Smooth muscle cell (in vitro differentiated cells): Measurements from ENCODE around the gene LPA. TPM values are rescaled to one million over a fixed set of nuclear protein-coding genes. Genes with fewer than 3 reads are reported as not detected.

Experiments used
- DNase-seq: peaks from one replicate; lab custom pipeline; 2025; ENCODE audit not compliant: unreplicated experiment; lab: John Stamatoyannopoulos, UW
- H2AFZ ChIP-seq: fragments of 200-600 bp; sonication (generic); 2 replicates; pipeline ENCODE4 v1.6.0; 2016; ENCODE audit warnings: antibody characterized with exemption, low read depth, mild to moderate bottlenecking
- H3F3A ChIP-seq: fragments of 200-600 bp; sonication (generic); 2 replicates; pipeline ENCODE4 v1.6.0; 2017; ENCODE audit warnings: antibody characterized with exemption, low read depth
- H3K27ac ChIP-seq: fragments of 200-600 bp; sonication (generic); 2 replicates; pipeline ENCODE4 v1.5.1; 2016; ENCODE audit warnings: low read depth, mild to moderate bottlenecking
- H3K27me3 ChIP-seq: fragments of 200-600 bp; sonication (generic); 2 replicates; pipeline ENCODE4 v1.6.1; 2016; ENCODE audit warnings: low read depth, mild to moderate bottlenecking
- H3K36me3 ChIP-seq: fragments of 200-600 bp; sonication (generic); 2 replicates; pipeline ENCODE4 v1.5.1; 2016; ENCODE audit warnings: low read depth
- H3K4me1 ChIP-seq: fragments of 200-600 bp; sonication (generic); 2 replicates; pipeline ENCODE4 v1.5.1; 2016; ENCODE audit warnings: low read depth
- H3K4me2 ChIP-seq: fragments of 200-600 bp; sonication (generic); 2 replicates; pipeline ENCODE4 v1.6.0; 2016; ENCODE audit warnings: mild to moderate bottlenecking
- H3K4me3 ChIP-seq: fragments of 200-600 bp; sonication (generic); 2 replicates; pipeline ENCODE4 v1.5.1; 2016; ENCODE audit warnings: mild to moderate bottlenecking
- H3K79me2 ChIP-seq: fragments of 200-600 bp; sonication (generic); 2 replicates; pipeline ENCODE4 v1.6.0; 2016; ENCODE audit warnings: low read depth, mild to moderate bottlenecking
- H3K9ac ChIP-seq: fragments of 200-600 bp; sonication (generic); 2 replicates; pipeline ENCODE4 v1.6.0; 2016; ENCODE audit warnings: low read depth
- H3K9me3 ChIP-seq: fragments of 200-600 bp; sonication (generic); replicated peaks from 2 replicates; pipeline ENCODE4 v1.5.1; 2016; ENCODE audit warnings: low read depth
- H4K20me1 ChIP-seq: fragments of 200-600 bp; sonication (generic); 2 replicates; pipeline ENCODE4 v1.6.0; 2016; ENCODE audit warnings: low read depth
- CTCF ChIP-seq: fragments of 200-600 bp; sonication (generic); IDR thresholded peaks from 2 replicates; pipeline ENCODE4 v1.5.1; 2017; ENCODE audit warnings: borderline replicate concordance, mild to moderate bottlenecking, antibody characterized with exemption; ENCODE audit not compliant: insufficient read depth, poor library complexity, severe bottlenecking
- WGBS: methylation state at CpG from one replicate; pipeline ENCODE4 v1.1.7; 2016; ENCODE audit warnings: low lambda C conversion rate; 5-methylcytosine and 5-hydroxymethylcytosine counted together
- polyA plus RNA-seq: library from polyadenylated mRNA; unstranded; fragments of >200 nt; fragmentation: Nextera tagmentation; extraction: Ambion mirVana; gene quantifications from 2 replicates; pipeline ENCODE4 v1.2.1, GENCODE V29; 2016
- total RNA-seq: library from RNA; depleted of rRNA; stranded (reverse); fragments of >200 nt; gene quantifications from 2 replicates; pipeline ENCODE4 v1.2.3, GENCODE V29; 2014

The LPA gene
- total and polyA plus RNA-seq, 2 experiments from 2014 or later = not detected

GRCh38 chr6:160662842-160663241 lies 1.2 kb downstream of the LPA start:
- WGBS = 70% methylated on average over 2 of the region's 2 CpGs
- H3K79me2 ChIP-seq = no peaks in the 10 kb centered on the region
- H4K20me1 ChIP-seq = no peaks in the 10 kb centered on the region
- no peak overlapping the region for H3K9ac ChIP-seq
- no peak for DNase-seq
- H3K27ac ChIP-seq = no peak overlapping the region
- no peaks in the 10 kb centered on the region for H3K4me1 ChIP-seq
- no peaks in the 10 kb centered on the region for H3K36me3 ChIP-seq
- no peak overlapping the region for H3K4me2 ChIP-seq
- TF ChIP-seq CTCF = no peak
- H3K4me3 ChIP-seq = no peak overlapping the region
- H3F3A ChIP-seq = no peaks in the 10 kb centered on the region
- no peaks in the 10 kb centered on the region for H3K9me3 ChIP-seq
- H3K27me3 ChIP-seq = no peaks in the 10 kb centered on the region
- no peak overlapping the region for H2AFZ ChIP-seq

- Histone ChIP-seq H3K79me2 (no peaks in the 10 kb centered on the region), H3K9me3 (no peaks in the 10 kb centered on the region), H4K20me1 (no peaks in the 10 kb centered on the region), H3F3A (no peaks in the 10 kb centered on the region), H3K27me3 (no peaks in the 10 kb centered on the region), H3K9ac (no peak overlapping the region), H2AFZ (no peak overlapping the region), H3K36me3 (no peaks in the 10 kb centered on the region), H3K4me1 (no peaks in the 10 kb centered on the region), H3K27ac (no peak overlapping the region), H3K4me3 (no peak overlapping the region), H3K4me2 (no peak overlapping the region)
- TF ChIP-seq CTCF = no peak
- 56% methylated on average over 3 of the region's 3 CpGs for WGBS
- no peak for DNase-seq
Measured at GRCh38 chr6:160662429-160662828, 1.6 kb downstream of the LPA start.

- no peaks in the 10 kb centered on the region for H3F3A ChIP-seq
- DNase-seq = no peak
- no peaks in the 10 kb centered on the region for H3K9me3 ChIP-seq
- H3K27me3 ChIP-seq = no peaks in the 10 kb centered on the region
- H3K4me2 ChIP-seq = no peak overlapping the region
- TF ChIP-seq CTCF = no peak
- H3K4me1 ChIP-seq = no peaks in the 10 kb centered on the region
- WGBS = 79% methylated on average over 3 of the region's 3 CpGs
- H3K9ac ChIP-seq = no peak overlapping the region
- no peaks in the 10 kb centered on the region for H3K36me3 ChIP-seq
- no peak overlapping the region for H3K27ac ChIP-seq
- H3K4me3 ChIP-seq = no peak overlapping the region
- no peaks in the 10 kb centered on the region for H3K79me2 ChIP-seq
- H2AFZ ChIP-seq = no peak overlapping the region
- no peaks in the 10 kb centered on the region for H4K20me1 ChIP-seq
Measured at GRCh38 chr6:160661216-160661615, 2.9 kb downstream of the LPA start.

GRCh38 chr6:160659562-160659961 lies 4.5 kb downstream of the LPA start:
- Histone ChIP-seq H3K9ac (no peak overlapping the region), H3K27me3 (no peaks in the 10 kb centered on the region), H3K9me3 (no peaks in the 10 kb centered on the region), H3K79me2 (no peaks in the 10 kb centered on the region), H3K4me1 (no peaks in the 10 kb centered on the region), H3K4me2 (no peak overlapping the region), H3K27ac (no peak overlapping the region), H2AFZ (no peak overlapping the region), H4K20me1 (no peaks in the 10 kb centered on the region), H3K36me3 (no peaks in the 10 kb centered on the region), H3F3A (no peaks in the 10 kb centered on the region), H3K4me3 (no peak overlapping the region)
- 79% methylated on average over 6 of the region's 6 CpGs for WGBS
- TF ChIP-seq CTCF = no peak
- DNase-seq = no peak
